Activated naive CD4-positive, alpha-beta T cell treated with Interleukin-2 at 50 U/mL for 16 hours (primary cell): Measurements from ENCODE around the gene BORCS6.

Source experiments
- DNase-seq: peaks from one replicate; pipeline ENCODE4 v3.0.0-alpha.2; 2020

The BORCS6 gene

GRCh38 chr17:8210761-8211458, 20.9 kb upstream of the BORCS6 start:
- no peak for DNase-seq

DNA sequence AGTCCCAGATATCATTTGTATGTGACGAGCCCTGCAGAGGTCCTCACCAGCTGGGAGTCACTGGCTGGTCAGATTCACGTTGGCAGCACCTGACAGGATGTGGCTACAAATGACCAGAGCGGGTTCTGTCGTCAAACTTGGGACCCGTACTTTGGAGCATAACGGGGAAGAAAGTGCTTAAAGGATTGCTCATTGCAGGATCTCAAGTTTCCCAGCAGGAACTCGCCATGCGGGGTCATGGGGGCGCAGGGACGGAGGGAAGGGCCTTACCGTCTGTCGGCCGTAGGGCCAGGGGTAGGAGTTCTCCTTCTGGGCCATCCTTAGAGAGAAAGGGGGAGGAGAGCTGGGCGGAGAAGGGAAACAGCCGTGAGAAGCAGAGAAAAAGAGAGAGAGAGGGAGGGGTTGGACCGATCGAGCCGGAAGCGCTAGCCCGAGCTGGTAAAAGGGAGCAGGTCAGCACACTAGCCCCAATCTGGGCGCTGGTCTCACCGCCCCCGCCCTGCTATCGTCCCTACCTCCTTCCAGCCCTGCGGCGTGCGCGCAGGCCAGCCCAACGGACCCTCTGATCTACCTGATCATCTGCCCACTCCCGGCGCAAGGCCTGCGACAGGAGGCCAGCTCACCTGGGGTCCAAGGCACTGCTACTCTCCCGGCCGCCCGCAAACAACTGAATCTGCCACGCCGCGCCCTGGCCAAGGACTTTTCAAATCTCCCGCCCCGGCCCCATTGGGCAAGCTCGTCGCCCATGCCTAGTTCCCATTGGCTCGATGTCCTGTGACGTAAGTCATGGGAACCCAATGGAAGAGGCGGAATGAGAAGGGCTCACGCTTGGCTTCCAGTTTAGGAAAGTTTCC, 20.2 kb upstream of the BORCS6 start, which contains the start of gene AURKB:
Gene AURKB, minus strand, starts transcription at position 669 of the 854 bp plus-strand sequence. Its CDS starts 351 bp downstream, at position 318.
- DNase-seq, result peak; percentile 94

- no peak for DNase-seq
Measured at GRCh38 chr17:8206536-8206935, 16.6 kb upstream of the BORCS6 start.

DNA sequence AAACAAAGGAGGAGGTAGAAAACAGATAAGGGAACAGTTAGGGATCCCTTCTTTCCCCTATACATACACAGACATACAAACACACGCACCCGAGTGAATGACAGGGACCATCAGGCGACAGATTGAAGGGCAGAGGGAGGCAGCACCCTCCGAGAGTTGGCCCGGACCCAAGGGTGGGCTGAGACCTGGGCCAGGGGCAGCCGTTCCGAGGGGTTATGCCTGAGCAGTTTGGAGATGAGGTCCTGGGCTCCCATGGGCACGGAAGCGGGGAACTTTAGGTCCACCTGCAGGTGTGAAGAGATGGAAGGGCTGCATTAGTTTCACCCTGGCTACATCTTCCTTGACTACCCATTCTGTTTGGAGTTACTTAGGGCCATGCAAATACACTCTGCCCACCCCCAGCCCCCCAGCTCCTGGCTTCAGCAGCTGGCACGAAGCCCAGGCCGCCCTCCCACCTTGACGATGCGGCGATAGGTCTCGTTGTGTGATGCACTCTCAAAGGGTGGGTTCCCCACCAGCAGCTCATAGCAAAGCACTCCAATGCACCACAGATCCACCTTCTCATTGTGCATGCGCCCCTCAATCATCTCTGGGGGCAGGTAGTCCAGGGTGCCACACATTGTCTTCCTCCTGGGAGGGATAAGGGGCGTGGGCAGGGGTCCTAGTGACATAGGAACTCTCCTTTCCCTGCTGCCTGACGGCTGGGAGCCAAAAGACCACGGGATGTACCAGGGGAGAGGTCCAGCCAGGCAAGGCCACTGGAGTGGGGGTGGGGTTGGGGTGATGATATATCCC, 15.0 kb upstream of the BORCS6 start:
- no peak for DNase-seq

DNA sequence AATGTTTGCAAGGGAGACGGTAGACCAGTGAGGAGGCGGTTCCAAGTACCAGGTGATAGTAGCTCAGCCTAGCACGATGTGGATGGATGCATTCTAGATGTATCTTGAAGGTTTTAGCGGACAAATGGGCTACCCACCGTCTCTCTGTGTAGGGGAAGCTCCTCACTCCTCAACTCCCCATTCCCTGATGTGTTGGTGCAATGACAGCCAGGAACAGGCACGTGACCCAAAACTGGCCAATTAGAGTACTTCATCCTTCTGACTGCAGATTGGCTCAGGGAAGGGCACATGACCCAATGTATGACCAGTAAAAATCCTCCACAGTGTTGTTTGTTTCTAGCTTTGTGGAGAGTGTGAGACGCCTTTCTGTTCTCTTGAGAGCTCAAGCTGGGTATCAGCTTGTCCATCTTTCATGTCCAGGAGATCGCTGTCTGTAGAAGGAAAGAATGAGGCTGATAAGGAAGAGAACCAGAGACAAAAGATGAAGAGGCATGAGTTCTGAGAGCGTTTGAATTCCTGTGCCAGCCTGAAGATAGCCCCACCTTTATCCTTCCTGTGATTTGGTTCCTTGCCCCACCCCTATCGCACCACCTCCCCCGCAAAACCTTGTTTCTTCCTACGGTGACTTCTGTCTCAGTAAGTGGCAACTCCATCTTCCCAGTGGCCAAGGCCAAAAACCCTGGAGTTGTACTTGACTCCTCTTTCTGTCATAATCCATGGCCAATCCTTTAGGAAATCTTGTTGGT, 2.3 kb upstream of the BORCS6 start:
- DNase-seq, result peak; percentile 51

DNA sequence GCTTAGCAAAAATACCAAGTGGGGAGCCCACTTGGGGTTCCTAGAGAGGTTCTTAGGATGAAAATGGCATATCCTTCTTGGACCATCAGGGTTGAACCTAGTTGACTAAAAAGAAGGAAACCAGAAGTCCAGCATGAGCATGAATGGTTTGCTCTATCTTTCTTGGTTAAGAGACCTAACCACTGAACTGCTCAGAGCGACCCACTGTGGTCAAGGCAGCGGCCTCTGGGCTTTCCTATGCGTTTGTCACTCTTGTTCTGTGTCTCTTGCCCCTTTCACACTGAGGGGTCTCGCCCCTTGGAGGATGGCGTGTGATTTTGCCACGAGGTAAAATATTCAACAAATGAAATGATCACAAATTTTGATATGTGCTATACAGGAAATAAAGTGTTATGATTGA, 526 bp upstream of the BORCS6 start:
- DNase-seq, result no peak

DNA sequence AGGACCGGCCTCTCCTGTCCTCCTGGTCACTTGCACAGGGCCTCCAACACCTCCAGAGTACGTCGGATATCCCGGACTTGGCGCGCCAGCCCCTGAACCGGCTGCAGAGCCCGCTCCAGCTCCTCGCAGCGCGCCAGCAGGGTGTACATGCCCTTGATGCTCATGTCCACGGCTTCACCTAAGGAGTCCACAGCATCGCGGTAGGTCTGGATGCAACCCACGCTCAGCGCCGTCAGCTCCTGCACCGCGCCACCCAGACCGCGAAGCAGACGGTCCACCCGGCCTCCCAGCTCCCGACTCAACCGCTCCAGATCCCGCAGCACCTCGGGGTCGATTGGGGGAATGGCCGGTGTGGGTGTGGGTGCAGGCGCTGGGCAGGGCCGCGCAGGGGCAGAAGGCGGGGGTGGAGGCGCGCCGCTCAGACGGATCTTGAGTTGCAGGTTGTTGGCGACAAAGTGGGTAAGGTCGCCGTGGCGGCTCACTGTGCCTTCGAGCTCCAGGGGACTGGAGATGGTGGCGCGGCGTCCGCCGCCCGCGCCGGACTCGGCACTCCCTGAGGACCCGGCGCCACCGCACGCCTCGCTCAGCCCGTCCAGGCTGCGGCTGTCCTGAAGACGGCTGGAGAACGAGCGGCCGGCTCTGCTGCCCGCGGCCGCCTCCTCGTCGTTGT, 804 bp downstream of the BORCS6 start:
- peak; percentile 39 for DNase-seq

GRCh38 chr17:8188263-8188839, 1.6 kb downstream of the BORCS6 start:
- peak; percentile 16 for DNase-seq

DNA sequence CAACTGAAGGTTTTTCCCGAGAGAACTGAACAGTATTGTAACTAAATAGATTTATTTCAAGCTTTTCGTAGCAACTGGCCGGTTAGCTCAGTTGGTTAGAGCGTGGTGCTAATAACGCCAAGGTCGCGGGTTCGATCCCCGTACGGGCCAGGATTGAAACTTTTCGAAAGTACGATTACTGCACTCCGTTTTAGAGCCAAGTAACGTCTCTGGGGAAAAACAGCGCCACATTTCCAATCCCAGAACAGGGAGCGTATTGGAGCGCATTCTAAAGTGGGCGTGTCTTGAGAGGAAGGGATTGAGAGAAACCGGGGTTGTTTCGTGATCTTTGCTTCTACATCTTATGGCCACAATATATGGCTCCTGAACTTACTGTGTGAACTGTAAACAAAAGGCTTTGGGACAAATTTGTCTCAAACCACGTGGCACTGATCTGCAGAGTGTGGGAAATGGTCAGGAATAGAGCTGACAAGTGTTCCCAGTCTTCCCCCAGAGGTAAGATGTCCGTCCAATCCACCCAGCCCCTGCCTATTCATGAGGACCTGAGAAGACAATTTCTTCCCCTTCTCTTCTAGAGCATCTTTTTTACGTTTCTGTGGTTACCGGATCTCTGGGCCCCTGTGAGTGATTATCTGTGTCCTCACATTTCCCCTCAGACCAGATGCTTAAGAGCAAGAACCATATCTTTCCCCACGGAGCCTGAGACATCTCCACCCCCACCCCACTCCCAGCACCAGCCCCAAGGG, 2.3 kb downstream of the BORCS6 start:
- peak; percentile 90 for DNase-seq

GRCh38 chr17:8186787-8187516, 3.0 kb downstream of the BORCS6 start:
- peak; percentile 92 for DNase-seq

GRCh38 chr17:8186446-8186786, 3.6 kb downstream of the BORCS6 start:
- DNase-seq, result no peak

- DNase-seq, result peak; percentile 91
Measured at GRCh38 chr17:8185582-8186445, 4.2 kb downstream of the BORCS6 start.

- no peak for DNase-seq
Measured at GRCh38 chr17:8176998-8177731, 12.8 kb downstream of the BORCS6 start.

- peak; percentile 87 for DNase-seq
Measured at GRCh38 chr17:8176197-8176940, 13.6 kb downstream of the BORCS6 start, which contains the start of gene TMEM107. TMEM107 (minus strand) TSS chr17:8176380; CDS start chr17:8176286, 94 bp downstream.

- no peak for DNase-seq
Measured at GRCh38 chr17:8175795-8176196, 14.2 kb downstream of the BORCS6 start.

DNA sequence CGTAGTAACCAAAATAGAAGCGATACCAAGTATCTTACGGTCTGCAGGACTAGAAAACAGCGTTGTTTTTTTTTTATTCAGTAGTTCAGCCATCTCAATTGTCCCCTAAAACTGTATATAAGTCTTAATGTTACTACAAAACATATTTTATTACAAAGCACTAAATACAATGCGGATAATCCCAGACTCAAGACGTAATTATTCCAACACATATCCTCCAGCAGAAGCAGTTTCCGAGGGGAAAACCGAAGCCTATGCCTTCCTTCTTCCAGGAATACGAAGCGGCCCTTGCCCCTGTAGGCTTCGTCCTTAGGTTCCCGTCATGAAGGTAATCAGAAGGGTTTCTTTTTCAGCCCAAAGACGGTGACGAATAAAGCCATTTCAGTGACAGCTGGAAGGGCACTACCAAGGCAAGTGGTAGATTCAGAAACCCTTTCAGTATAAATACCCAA, 16.1 kb downstream of the BORCS6 start:
- no peak for DNase-seq
